Measurements from ENCODE around the gene ESRRG.

- TF ChIP-seq CTCF (IDR thresholded peaks at IDR 0.05) (no peak), POLR2A (IDR thresholded peaks at IDR 0.05) (no peak)
Measured at GRCh38 chr1:216617081-216617875, 106.0 kb downstream of the ESRRG start.
